Measurements from ENCODE around the gene TICAM2.

DNA sequence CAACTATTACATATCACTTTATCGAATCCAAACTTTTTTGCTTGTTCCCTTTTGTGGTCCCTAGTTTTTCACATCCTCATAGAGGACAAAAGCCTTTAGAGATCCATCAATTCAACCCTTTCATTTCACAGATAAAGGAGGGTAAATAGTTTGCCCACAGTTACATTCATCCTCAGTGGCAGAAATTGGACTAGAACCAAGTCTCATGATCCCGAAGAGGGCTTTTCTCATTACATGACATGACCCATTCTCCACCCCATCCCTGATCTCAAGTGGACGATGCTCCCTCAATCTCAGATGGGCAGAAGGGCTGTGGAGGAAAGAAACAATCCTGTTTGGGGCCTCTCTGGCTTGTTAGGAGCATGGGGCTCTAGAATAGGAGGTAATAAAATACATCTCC, 23.1 kb downstream of the TICAM2 start:
- TF ChIP-seq, protein P1, sequence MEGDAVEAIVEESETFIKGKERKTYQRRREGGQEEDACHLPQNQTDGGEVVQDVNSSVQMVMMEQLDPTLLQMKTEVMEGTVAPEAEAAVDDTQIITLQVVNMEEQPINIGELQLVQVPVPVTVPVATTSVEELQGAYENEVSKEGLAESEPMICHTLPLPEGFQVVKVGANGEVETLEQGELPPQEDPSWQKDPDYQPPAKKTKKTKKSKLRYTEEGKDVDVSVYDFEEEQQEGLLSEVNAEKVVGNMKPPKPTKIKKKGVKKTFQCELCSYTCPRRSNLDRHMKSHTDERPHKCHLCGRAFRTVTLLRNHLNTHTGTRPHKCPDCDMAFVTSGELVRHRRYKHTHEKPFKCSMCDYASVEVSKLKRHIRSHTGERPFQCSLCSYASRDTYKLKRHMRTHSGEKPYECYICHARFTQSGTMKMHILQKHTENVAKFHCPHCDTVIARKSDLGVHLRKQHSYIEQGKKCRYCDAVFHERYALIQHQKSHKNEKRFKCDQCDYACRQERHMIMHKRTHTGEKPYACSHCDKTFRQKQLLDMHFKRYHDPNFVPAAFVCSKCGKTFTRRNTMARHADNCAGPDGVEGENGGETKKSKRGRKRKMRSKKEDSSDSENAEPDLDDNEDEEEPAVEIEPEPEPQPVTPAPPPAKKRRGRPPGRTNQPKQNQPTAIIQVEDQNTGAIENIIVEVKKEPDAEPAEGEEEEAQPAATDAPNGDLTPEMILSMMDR (optimal IDR thresholded peaks at IDR 0.05 in 1 of 3, IDR thresholded peaks at IDR 0.05 in 1 of 3, conservative IDR thresholded peaks at IDR 0.05 in 1 of 3; ENCODE audit: extremely low read depth in 1 of 3, insufficient read depth in 2 of 3, low read length in 3 of 3), result no peak
- TF ChIP-seq EZH2 (IDR thresholded peaks at IDR 0.05; ENCODE audit: low read length), result no peak

All from keratinocyte (primary cell).